Fibroblast of the aortic adventitia (primary cell): ENCODE measurements around the gene TRIM65. TPM values are rescaled to one million over a fixed set of nuclear protein-coding genes. Genes with fewer than 3 reads are reported as not detected.
A peak's percentile ranks its signal among the peaks of the same experiment; 100 is the strongest.
"Not testable (repeated sequence)": the region's sequence is repeated elsewhere in the genome, so short reads cannot be mapped to it uniquely, and the experiment has no call there.

ENCODE experiments used
- DNase-seq: peaks from one replicate; pipeline ENCODE4 v3.0.0-alpha.2; 2010; ENCODE audit warnings: low read depth
- H3K4me3 ChIP-seq: 2 replicates; pipeline ENCODE4 v1.5.1; 2011; ENCODE audit warnings: low read depth, mild to moderate bottlenecking, control low read depth, low read length, moderate library complexity
- CTCF ChIP-seq: IDR thresholded peaks from 2 replicates; pipeline ENCODE4 v1.5.1; 2011; ENCODE audit warnings: mild to moderate bottlenecking, low read length, control low read depth, inconsistent platforms; ENCODE audit not compliant: insufficient read depth
- total RNA-seq: library from RNA; depleted of rRNA; stranded (reverse); fragments of >200 nt; gene quantifications from 2 replicates; pipeline ENCODE4 v1.2.3, GENCODE V29; 2012; ENCODE audit warnings: low replicate concordance

Gene TRIM65
- total RNA-seq, 1 donor: 11.4 TPM

- no peak overlapping the region for H3K4me3 ChIP-seq
- DNase-seq: peak; percentile 83
- no peak for TF ChIP-seq CTCF
Observed at GRCh38 chr17:75872434-75873351, 24.1 kb downstream of the TRIM65 start.

- H3K4me3 ChIP-seq: peak overlapping the region; percentile 40
- DNase-seq: not testable (repeated sequence)
Observed at GRCh38 chr17:75870228-75870627, 26.5 kb downstream of the TRIM65 start.

- H3K4me3 ChIP-seq: peak overlapping the region; percentile 40
Observed at GRCh38 chr17:75869282-75870141, 27.2 kb downstream of the TRIM65 start.

GRCh38 chr17:75868730-75869281, 27.9 kb downstream of the TRIM65 start:
- not testable (repeated sequence) for H3K4me3 ChIP-seq, DNase-seq

More at GRCh38 chr17:75869282-75870141, 27.2 kb downstream of the TRIM65 start:
- no peak for TF ChIP-seq CTCF
- peak; percentile 87 for DNase-seq

- not testable (repeated sequence) for H3K4me3 ChIP-seq, DNase-seq
Observed at GRCh38 chr17:75865404-75866188, 31.2 kb downstream of the TRIM65 start.

- not testable (repeated sequence) for DNase-seq
Observed at GRCh38 chr17:75864887-75865286, 31.9 kb downstream of the TRIM65 start.

GRCh38 chr17:75864448-75864871, 32.3 kb downstream of the TRIM65 start:
- peak; percentile 87 for DNase-seq
- no peak for TF ChIP-seq CTCF
- no peak overlapping the region for H3K4me3 ChIP-seq

More at GRCh38 chr17:75864887-75865286, 31.9 kb downstream of the TRIM65 start:
- not testable (repeated sequence) for H3K4me3 ChIP-seq

- no peak for TF ChIP-seq CTCF
- peak; percentile 72 for DNase-seq
Observed at GRCh38 chr17:75861927-75862317, 34.8 kb downstream of the TRIM65 start.

GRCh38 chr17:75859358-75859757, 37.4 kb downstream of the TRIM65 start:
- not testable (repeated sequence) for DNase-seq, H3K4me3 ChIP-seq

More at GRCh38 chr17:75861927-75862317, 34.8 kb downstream of the TRIM65 start:
- H3K4me3 ChIP-seq: no peak overlapping the region
